CD4-positive, alpha-beta T cell treated with Interleukin-17A for 4 hours (primary cell): Measurements from ENCODE around the gene NEDD4L.
A peak's percentile ranks its signal among the peaks of the same experiment; 100 is the strongest.
"Not testable (repeated sequence)": the region's sequence is repeated elsewhere in the genome, so short reads cannot be mapped to it uniquely, and the experiment has no call there.

ENCODE experiments used
- DNase-seq: peaks from one replicate; pipeline ENCODE4 v3.0.0-alpha.2; 2020; ENCODE audit warnings: mixed read lengths

Gene NEDD4L

GRCh38 chr18:58407649-58408407 lies 363.8 kb downstream of the NEDD4L start:
- DNase-seq: no peak

GRCh38 chr18:58408665-58409064 lies 364.6 kb downstream of the NEDD4L start:
- no peak for DNase-seq

- DNase-seq: no peak
These were observed 365.9 kb downstream of the NEDD4L start for GRCh38 chr18:58409802-58410445.

- DNase-seq: no peak
These were observed 367.3 kb downstream of the NEDD4L start for GRCh38 chr18:58411323-58411722.

- DNase-seq: no peak
These were observed 369.0 kb downstream of the NEDD4L start for GRCh38 chr18:58412844-58413666.

GRCh38 chr18:58413667-58414628 lies 369.9 kb downstream of the NEDD4L start:
- DNase-seq: no peak

GRCh38 chr18:58416014-58416703 lies 372.1 kb downstream of the NEDD4L start:
- DNase-seq: no peak

- no peak for DNase-seq
These were observed 373.0 kb downstream of the NEDD4L start for GRCh38 chr18:58416704-58417683.

- DNase-seq: no peak
These were observed 373.7 kb downstream of the NEDD4L start for GRCh38 chr18:58417752-58418151.

GRCh38 chr18:58418361-58418760 lies 374.3 kb downstream of the NEDD4L start:
- DNase-seq: no peak

GRCh38 chr18:58419587-58420199 lies 375.7 kb downstream of the NEDD4L start:
- DNase-seq: no peak

- no peak for DNase-seq
These were observed 382.6 kb downstream of the NEDD4L start for GRCh38 chr18:58426611-58427010.

GRCh38 chr18:58427321-58427720 lies 383.3 kb downstream of the NEDD4L start:
- no peak for DNase-seq

GRCh38 chr18:58429442-58429841 lies 385.4 kb downstream of the NEDD4L start:
- DNase-seq: no peak

- DNase-seq: no peak
These were observed 387.2 kb downstream of the NEDD4L start for GRCh38 chr18:58431215-58431614.

- no peak for DNase-seq
These were observed 388.2 kb downstream of the NEDD4L start for GRCh38 chr18:58432050-58432727.

- DNase-seq: not testable (repeated sequence)
These were observed 391.4 kb downstream of the NEDD4L start for GRCh38 chr18:58435221-58436005.

GRCh38 chr18:58438161-58438957 lies 394.3 kb downstream of the NEDD4L start:
- peak; percentile 9 for DNase-seq
